WTC11 (cell line): Measurements from ENCODE around the gene NUB1.

Experiments
- ESRRA ChIP-seq: sonication (generic); formaldehyde crosslinking; IDR thresholded peaks from 2 replicates; pipeline ENCODE4 v1.8.1; 2022; ENCODE audit warnings: mild to moderate bottlenecking, missing genetic modification reagents, borderline replicate concordance
- ETV6 ChIP-seq: sonication (generic); formaldehyde crosslinking; IDR thresholded peaks from 2 replicates; pipeline ENCODE4 v1.8.1; 2022; ENCODE audit warnings: mild to moderate bottlenecking, missing genetic modification reagents
- FOXK1 ChIP-seq: sonication (generic); formaldehyde crosslinking; IDR thresholded peaks from 2 replicates; pipeline ENCODE4 v1.8.0; 2022; ENCODE audit warnings: mild to moderate bottlenecking, moderate library complexity, missing genetic modification reagents
- NFYB ChIP-seq: sonication (generic); formaldehyde crosslinking; conservative IDR thresholded peaks from 2 replicates; pipeline ENCODE4 v1.8.0; 2022; ENCODE audit warnings: low read depth, missing genetic modification reagents
- SMAD3 ChIP-seq: sonication (generic); formaldehyde crosslinking; IDR thresholded peaks from 2 replicates; pipeline ENCODE4 v1.8.0; 2022; ENCODE audit warnings: missing genetic modification reagents, mild to moderate bottlenecking, borderline replicate concordance
- SP1 ChIP-seq: sonication (generic); formaldehyde crosslinking; conservative IDR thresholded peaks from 2 replicates; pipeline ENCODE4 v1.8.1; 2022; ENCODE audit warnings: missing genetic modification reagents
- ZNF232 ChIP-seq: sonication (generic); formaldehyde crosslinking; IDR thresholded peaks from 2 replicates; pipeline ENCODE4 v1.8.0; 2022; ENCODE audit warnings: mild to moderate bottlenecking, missing genetic modification reagents
- ZNF317 ChIP-seq: sonication (generic); formaldehyde crosslinking; IDR thresholded peaks from 2 replicates; pipeline ENCODE4 v1.8.1; 2023; ENCODE audit warnings: low read depth, mild to moderate bottlenecking, moderate library complexity, missing genetic modification reagents, borderline replicate concordance
- TF ChIP-seq, protein P1 (sequence below): fragments of 200-600 bp; IDR thresholded peaks from 2 replicates; pipeline ENCODE4 v1.8.0; 2022; ENCODE audit warnings: antibody characterized with exemption
- TF ChIP-seq, protein P2 (sequence below): sonication (generic); formaldehyde crosslinking; IDR thresholded peaks from 2 replicates; pipeline ENCODE4 v1.8.1; 2022; ENCODE audit warnings: mild to moderate bottlenecking, missing genetic modification reagents, moderate library complexity, borderline replicate concordance
- TF ChIP-seq, protein P3 (sequence below): sonication (generic); formaldehyde crosslinking; IDR thresholded peaks from 2 replicates; pipeline ENCODE4 v1.8.0; 2023; ENCODE audit warnings: mild to moderate bottlenecking, missing genetic modification reagents
- TF ChIP-seq, protein P4 (sequence below): sonication (generic); formaldehyde crosslinking; IDR thresholded peaks from 2 replicates; pipeline ENCODE4 v1.8.1; 2022; ENCODE audit warnings: low read depth, missing genetic modification reagents, borderline replicate concordance
- TF ChIP-seq, protein P5 (sequence below): sonication (generic); formaldehyde crosslinking; IDR thresholded peaks from 2 replicates; pipeline ENCODE4 v1.8.0; 2023; ENCODE audit warnings: missing genetic modification reagents

DNA sequence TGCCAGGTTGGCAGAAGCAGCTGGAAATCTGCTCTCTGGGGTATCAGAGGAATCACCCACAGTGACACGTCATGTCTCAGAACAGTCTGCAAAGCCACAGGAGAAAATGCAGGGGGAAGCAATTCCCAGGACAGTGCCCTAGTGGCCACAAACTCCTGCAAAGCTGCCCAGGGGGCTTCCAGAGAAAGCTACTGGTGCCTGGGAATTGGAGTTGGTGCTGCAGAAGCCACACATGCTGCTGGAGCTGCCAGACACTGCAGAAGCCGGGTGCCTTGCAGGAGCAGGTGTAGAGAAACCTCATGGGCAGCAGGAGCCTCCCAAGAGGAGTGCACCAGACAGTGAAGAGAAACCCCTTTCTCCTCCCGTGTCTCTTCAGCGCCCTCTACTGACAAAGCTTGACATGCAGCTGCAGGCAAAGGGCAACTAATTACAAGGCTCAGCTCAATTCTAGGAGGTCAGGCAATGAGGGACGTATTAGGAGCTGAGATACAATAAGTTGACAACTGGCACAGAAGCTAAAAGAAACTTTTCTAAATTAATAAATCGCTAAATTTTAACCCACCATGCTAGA, 30.2 kb upstream of the NUB1 start:
- TF ChIP-seq SP1 (CRISPR knock-in tag), result no peak
- TF ChIP-seq ETV6 (CRISPR knock-in tag), result no peak
- TF ChIP-seq, protein P1, sequence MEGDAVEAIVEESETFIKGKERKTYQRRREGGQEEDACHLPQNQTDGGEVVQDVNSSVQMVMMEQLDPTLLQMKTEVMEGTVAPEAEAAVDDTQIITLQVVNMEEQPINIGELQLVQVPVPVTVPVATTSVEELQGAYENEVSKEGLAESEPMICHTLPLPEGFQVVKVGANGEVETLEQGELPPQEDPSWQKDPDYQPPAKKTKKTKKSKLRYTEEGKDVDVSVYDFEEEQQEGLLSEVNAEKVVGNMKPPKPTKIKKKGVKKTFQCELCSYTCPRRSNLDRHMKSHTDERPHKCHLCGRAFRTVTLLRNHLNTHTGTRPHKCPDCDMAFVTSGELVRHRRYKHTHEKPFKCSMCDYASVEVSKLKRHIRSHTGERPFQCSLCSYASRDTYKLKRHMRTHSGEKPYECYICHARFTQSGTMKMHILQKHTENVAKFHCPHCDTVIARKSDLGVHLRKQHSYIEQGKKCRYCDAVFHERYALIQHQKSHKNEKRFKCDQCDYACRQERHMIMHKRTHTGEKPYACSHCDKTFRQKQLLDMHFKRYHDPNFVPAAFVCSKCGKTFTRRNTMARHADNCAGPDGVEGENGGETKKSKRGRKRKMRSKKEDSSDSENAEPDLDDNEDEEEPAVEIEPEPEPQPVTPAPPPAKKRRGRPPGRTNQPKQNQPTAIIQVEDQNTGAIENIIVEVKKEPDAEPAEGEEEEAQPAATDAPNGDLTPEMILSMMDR, result 0 out of 2 replicates have a peak, but pooled peaks have one; percentile 31
- no peak for TF ChIP-seq FOXK1 (CRISPR knock-in tag)
- no peak for TF ChIP-seq NFYB (CRISPR knock-in tag)
- TF ChIP-seq ESRRA (CRISPR knock-in tag), result no peak
- TF ChIP-seq SMAD3 (CRISPR knock-in tag), result no peak
- TF ChIP-seq, protein P2, sequence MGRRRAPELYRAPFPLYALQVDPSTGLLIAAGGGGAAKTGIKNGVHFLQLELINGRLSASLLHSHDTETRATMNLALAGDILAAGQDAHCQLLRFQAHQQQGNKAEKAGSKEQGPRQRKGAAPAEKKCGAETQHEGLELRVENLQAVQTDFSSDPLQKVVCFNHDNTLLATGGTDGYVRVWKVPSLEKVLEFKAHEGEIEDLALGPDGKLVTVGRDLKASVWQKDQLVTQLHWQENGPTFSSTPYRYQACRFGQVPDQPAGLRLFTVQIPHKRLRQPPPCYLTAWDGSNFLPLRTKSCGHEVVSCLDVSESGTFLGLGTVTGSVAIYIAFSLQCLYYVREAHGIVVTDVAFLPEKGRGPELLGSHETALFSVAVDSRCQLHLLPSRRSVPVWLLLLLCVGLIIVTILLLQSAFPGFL (CRISPR knock-in tag), result no peak
- TF ChIP-seq, protein P3, sequence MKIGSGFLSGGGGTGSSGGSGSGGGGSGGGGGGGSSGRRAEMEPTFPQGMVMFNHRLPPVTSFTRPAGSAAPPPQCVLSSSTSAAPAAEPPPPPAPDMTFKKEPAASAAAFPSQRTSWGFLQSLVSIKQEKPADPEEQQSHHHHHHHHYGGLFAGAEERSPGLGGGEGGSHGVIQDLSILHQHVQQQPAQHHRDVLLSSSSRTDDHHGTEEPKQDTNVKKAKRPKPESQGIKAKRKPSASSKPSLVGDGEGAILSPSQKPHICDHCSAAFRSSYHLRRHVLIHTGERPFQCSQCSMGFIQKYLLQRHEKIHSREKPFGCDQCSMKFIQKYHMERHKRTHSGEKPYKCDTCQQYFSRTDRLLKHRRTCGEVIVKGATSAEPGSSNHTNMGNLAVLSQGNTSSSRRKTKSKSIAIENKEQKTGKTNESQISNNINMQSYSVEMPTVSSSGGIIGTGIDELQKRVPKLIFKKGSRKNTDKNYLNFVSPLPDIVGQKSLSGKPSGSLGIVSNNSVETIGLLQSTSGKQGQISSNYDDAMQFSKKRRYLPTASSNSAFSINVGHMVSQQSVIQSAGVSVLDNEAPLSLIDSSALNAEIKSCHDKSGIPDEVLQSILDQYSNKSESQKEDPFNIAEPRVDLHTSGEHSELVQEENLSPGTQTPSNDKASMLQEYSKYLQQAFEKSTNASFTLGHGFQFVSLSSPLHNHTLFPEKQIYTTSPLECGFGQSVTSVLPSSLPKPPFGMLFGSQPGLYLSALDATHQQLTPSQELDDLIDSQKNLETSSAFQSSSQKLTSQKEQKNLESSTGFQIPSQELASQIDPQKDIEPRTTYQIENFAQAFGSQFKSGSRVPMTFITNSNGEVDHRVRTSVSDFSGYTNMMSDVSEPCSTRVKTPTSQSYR (CRISPR knock-in tag), result no peak
- TF ChIP-seq, protein P4, sequence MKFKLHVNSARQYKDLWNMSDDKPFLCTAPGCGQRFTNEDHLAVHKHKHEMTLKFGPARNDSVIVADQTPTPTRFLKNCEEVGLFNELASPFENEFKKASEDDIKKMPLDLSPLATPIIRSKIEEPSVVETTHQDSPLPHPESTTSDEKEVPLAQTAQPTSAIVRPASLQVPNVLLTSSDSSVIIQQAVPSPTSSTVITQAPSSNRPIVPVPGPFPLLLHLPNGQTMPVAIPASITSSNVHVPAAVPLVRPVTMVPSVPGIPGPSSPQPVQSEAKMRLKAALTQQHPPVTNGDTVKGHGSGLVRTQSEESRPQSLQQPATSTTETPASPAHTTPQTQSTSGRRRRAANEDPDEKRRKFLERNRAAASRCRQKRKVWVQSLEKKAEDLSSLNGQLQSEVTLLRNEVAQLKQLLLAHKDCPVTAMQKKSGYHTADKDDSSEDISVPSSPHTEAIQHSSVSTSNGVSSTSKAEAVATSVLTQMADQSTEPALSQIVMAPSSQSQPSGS (CRISPR knock-in tag), result no peak
- TF ChIP-seq, protein P5, sequence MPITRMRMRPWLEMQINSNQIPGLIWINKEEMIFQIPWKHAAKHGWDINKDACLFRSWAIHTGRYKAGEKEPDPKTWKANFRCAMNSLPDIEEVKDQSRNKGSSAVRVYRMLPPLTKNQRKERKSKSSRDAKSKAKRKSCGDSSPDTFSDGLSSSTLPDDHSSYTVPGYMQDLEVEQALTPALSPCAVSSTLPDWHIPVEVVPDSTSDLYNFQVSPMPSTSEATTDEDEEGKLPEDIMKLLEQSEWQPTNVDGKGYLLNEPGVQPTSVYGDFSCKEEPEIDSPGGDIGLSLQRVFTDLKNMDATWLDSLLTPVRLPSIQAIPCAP (CRISPR knock-in tag), result no peak
- no peak for TF ChIP-seq ZNF317
- no peak for TF ChIP-seq ZNF232 (CRISPR knock-in tag)
